ENCODE results near the gene NUDT16L1. TPM values are rescaled to one million over a fixed set of nuclear protein-coding genes. Genes with fewer than 3 reads are reported as not detected.

Gene NUDT16L1
- total and polyA plus RNA-seq, 3 donors from 2014 or later, result 33.6 to 48.6 (median 34.3) TPM

DNA sequence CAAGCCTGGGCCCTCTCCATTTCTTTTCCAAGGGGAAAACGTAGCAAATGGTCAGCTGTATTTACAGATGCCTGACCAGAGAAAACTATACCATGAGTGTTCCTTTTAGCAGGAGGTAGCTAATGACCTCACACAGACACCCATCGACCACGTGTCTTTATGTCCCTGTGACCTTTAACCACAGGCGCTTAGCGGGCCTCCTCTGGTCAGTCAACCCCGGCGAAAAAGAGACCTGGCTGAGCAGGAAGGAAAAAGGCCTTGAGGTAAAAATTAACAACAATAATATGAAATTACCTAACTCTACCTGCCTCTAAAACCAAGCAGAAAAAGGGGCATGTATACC, 9.1 kb downstream of the NUDT16L1 start:
- intact Hi-C loops (cut with DNase I; ENCODE audit: low total_unique reads), result no loop called here
- TF ChIP-seq POLR2A (IDR thresholded peaks at IDR 0.05), result no peak
- TF ChIP-seq, protein P1, sequence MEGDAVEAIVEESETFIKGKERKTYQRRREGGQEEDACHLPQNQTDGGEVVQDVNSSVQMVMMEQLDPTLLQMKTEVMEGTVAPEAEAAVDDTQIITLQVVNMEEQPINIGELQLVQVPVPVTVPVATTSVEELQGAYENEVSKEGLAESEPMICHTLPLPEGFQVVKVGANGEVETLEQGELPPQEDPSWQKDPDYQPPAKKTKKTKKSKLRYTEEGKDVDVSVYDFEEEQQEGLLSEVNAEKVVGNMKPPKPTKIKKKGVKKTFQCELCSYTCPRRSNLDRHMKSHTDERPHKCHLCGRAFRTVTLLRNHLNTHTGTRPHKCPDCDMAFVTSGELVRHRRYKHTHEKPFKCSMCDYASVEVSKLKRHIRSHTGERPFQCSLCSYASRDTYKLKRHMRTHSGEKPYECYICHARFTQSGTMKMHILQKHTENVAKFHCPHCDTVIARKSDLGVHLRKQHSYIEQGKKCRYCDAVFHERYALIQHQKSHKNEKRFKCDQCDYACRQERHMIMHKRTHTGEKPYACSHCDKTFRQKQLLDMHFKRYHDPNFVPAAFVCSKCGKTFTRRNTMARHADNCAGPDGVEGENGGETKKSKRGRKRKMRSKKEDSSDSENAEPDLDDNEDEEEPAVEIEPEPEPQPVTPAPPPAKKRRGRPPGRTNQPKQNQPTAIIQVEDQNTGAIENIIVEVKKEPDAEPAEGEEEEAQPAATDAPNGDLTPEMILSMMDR (IDR thresholded peaks at IDR 0.05), result no peak
- DNase-seq, result no peak
- Histone ChIP-seq H3K9me3 (no peaks in the 10 kb centered on the region), H3K36me3 (ENCODE audit: low read depth, missing control alignments) (no peaks in the 10 kb centered on the region), H3K4me1 (peaks cover 2% of the 10 kb centered on the region), H3K4me3 (no peak overlapping the region), H3K27me3 (no peaks in the 10 kb centered on the region), H3K27ac (no peak overlapping the region)
- 73 to 77% methylated on average over 7 of the region's 7 CpGs for WGBS, 2 donors

- Histone ChIP-seq H3K9me3 (no peaks in the 10 kb centered on the region), H3K4me1 (no peaks in the 10 kb centered on the region), H3K4me3 (no peak overlapping the region), H3K27me3 (no peaks in the 10 kb centered on the region), H3K36me3 (ENCODE audit: low read depth, missing control alignments) (no peaks in the 10 kb centered on the region), H3K27ac (no peak overlapping the region)
- WGBS, 2 donors, result 90 to 91% methylated on average over 6 to 7 of the region's 7 CpGs
- TF ChIP-seq POLR2A (IDR thresholded peaks at IDR 0.05), result no peak
- TF ChIP-seq, protein P1 (IDR thresholded peaks at IDR 0.05), result no peak
- no peak for DNase-seq
- intact Hi-C loops (cut with DNase I; ENCODE audit: low total_unique reads), result no loop called here
Measured at GRCh38 chr16:4703906-4704305, 10.5 kb downstream of the NUDT16L1 start.

DNA sequence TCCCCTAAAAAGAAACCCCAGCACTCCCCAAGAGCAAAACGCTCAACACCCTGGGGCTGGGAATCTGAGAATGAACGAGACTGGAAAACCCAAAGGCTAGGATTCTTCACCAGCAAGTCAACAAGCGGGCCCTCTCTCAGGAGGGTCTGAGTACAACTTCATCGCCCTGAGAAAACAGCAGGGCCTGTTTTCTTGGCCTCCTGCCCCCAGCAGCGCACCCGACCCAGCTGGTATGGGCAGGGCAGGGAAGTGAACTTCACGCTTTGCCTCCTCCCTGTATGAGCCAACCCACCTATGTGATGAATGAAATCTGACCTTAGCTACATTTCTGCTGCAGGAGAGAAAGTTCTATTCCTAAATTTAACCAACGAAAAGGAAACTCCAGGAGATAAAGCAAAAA, 11.1 kb downstream of the NUDT16L1 start:
- TF ChIP-seq POLR2A (IDR thresholded peaks at IDR 0.05), result no peak
- TF ChIP-seq, protein P1 (IDR thresholded peaks at IDR 0.05), result no peak
- no peak for DNase-seq
- Histone ChIP-seq H3K9me3 (no peaks in the 10 kb centered on the region), H3K4me1 (no peaks in the 10 kb centered on the region), H3K4me3 (no peak overlapping the region), H3K27me3 (no peaks in the 10 kb centered on the region), H3K36me3 (ENCODE audit: low read depth, missing control alignments) (no peaks in the 10 kb centered on the region), H3K27ac (no peak overlapping the region)
- WGBS, 2 donors, result 91 to 93% methylated on average over 8 of the region's 8 CpGs
- intact Hi-C loops (cut with DNase I; ENCODE audit: low total_unique reads), result no loop called here

- no peak overlapping the region for H3K27ac ChIP-seq
- 95 to 96% methylated on average over 14 of the region's 14 CpGs for WGBS, 2 donors
- H3K4me1 ChIP-seq, result no peaks in the 10 kb centered on the region
- intact Hi-C loops (cut with DNase I; ENCODE audit: low total_unique reads), result no loop called here
- no peaks in the 10 kb centered on the region for H3K9me3 ChIP-seq
- H3K27me3 ChIP-seq, result no peaks in the 10 kb centered on the region
- H3K4me3 ChIP-seq, result no peak overlapping the region
- no peak for TF ChIP-seq POLR2A (IDR thresholded peaks at IDR 0.05)
- TF ChIP-seq, protein P1 (IDR thresholded peaks at IDR 0.05), result no peak
- DNase-seq, result no peak
- H3K36me3 ChIP-seq (ENCODE audit: low read depth, missing control alignments), result no peaks in the 10 kb centered on the region
Measured at GRCh38 chr16:4704913-4705312, 11.6 kb downstream of the NUDT16L1 start.

DNA sequence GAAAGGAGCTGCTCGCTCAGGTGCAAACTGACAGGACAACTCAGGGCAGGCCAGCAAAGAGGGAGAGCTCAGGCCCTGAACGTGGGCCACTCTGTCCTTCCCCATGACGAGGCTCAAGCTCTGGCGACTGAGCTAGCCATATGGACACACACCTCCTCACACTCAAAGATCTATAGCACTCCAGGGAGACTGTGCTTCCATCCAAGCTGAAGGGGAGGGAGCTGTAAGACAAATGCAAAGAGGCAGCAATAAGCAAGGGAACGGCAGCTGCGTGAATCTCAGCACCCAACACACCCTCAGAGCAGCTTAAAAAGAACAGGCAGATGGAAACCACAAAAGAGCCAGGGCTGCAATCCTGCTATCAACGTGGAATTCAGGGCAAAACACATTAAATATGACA, 13.5 kb downstream of the NUDT16L1 start:
- 76 to 83% methylated on average over 7 of the region's 7 CpGs for WGBS, 2 donors
- intact Hi-C loops (cut with DNase I; ENCODE audit: low total_unique reads), result no loop called here
- TF ChIP-seq, protein P1 (IDR thresholded peaks at IDR 0.05), result no peak
- no peaks in the 10 kb centered on the region for H3K4me1 ChIP-seq
- no peaks in the 10 kb centered on the region for H3K9me3 ChIP-seq
- no peaks in the 10 kb centered on the region for H3K27me3 ChIP-seq
- no peak for DNase-seq
- H3K4me3 ChIP-seq, result no peak overlapping the region
- H3K36me3 ChIP-seq (ENCODE audit: low read depth, missing control alignments), result no peaks in the 10 kb centered on the region
- H3K27ac ChIP-seq, result no peak overlapping the region

Measured in testis (tissue), 3 donors.